Measurements from ENCODE around the gene NCAPG. TPM values are rescaled to one million over a fixed set of nuclear protein-coding genes. Genes with fewer than 3 reads are reported as not detected.

Gene NCAPG
- polyA plus RNA-seq, 3 donors: not detected

DNA sequence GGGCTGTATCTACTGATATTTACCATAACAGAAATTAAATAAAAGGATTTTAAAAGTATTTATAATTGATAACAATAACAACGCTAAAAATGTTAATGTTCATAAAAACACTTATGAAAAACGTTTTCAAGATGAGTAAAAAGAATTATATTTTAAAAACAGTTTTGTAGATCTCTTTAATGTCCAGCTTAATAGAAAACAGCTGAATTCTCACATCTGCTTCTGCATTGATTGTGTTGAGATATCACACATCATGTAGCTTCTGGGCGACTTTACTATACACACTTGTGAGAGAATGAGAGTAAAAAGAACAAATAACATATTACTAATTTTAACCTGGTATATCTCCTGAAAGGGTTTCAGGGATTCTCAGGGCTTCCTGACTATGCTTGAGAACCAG lies 83.6 kb downstream of the NCAPG start:
- Mint-ChIP-seq H3K27ac (no peak overlapping the region), H3K27me3 (ENCODE audit: low read depth in 3 of 3) (peaks cover 0 to 1% (median 1%) of the 10 kb centered on the region in 3 donors), H3K4me1 (peaks cover 2% of the 10 kb centered on the region), H3K9me3 (peaks cover 0 to 1% (median 0%) of the 10 kb centered on the region in 7 donors), H3K4me3 (no peak overlapping the region), H3K36me3 (peaks cover 14 to 30% of the 10 kb centered on the region in 2 donors)
- H3K27me3 ChIP-seq (ENCODE audit: control insufficient read depth in 2 of 2, insufficient read depth in 2 of 2, low read length in 2 of 2): no peaks in the 10 kb centered on the region
- H3K36me3 ChIP-seq (replicated peaks in 1 of 2; ENCODE audit: control insufficient read depth in 1 of 2, insufficient read depth in 2 of 2, low read length in 2 of 2): peaks cover 2 to 17% of the 10 kb centered on the region in 2 donors
- H2AFZ ChIP-seq (ENCODE audit: insufficient read depth, low read depth, low read length, poor library complexity, severe bottlenecking): no peak overlapping the region
- H3K9ac ChIP-seq (ENCODE audit: insufficient read depth, low read length, poor library complexity, severe bottlenecking): no peak overlapping the region
- H3K79me2 ChIP-seq (ENCODE audit: insufficient read depth, low read length): no peaks in the 10 kb centered on the region
- no peak for TF ChIP-seq CTCF (IDR thresholded peaks at IDR 0.05)
- H3K4me1 ChIP-seq (ENCODE audit: control insufficient read depth in 1 of 2, insufficient read depth in 2 of 2, low read length in 2 of 2): no peaks in the 10 kb centered on the region
- H3K27ac ChIP-seq (ENCODE audit: low read depth in 1 of 2, low read length in 2 of 2): no peak overlapping the region
- no peaks in the 10 kb centered on the region for H3K9me3 ChIP-seq (replicated peaks in 1 of 2; ENCODE audit: control insufficient read depth in 1 of 2, insufficient read depth in 1 of 2, low read length in 2 of 2)
- H3K4me3 ChIP-seq (replicated peaks in 1 of 3; ENCODE audit: low read depth in 2 of 3, low read length in 3 of 3): no peak overlapping the region
- WGBS (ENCODE audit: insufficient coverage): no CpG with 5 or more reads among the region's 3 CpGs
- H3K4me2 ChIP-seq (replicated peaks; ENCODE audit: extremely low read depth, low read length, poor library complexity, severe bottlenecking): no peak overlapping the region
- H4K20me1 ChIP-seq (ENCODE audit: insufficient read depth, low read length): no peaks in the 10 kb centered on the region
- intact Hi-C loops (cut with micrococcal nuclease): no loop called here
- DNase-seq: no peak

Other genes with a start within 250 kb of the NCAPG start
- 100 to 1,000 TPM in 2 of 3 donors, 10 to 100 TPM in 1; 98.3 to 127 (median 108) TPM for gene LAP3, start 233.8 kb upstream of the NCAPG start, polyA plus RNA-seq
- gene MED28, start 196.3 kb upstream of the NCAPG start, polyA plus RNA-seq: 10 to 100 TPM in 2 of 3 donors, 1 to 10 TPM in 1; 8.6 to 46.4 (median 43.5) TPM
- not detected for gene FAM184B, start 29.4 kb upstream of the NCAPG start, polyA plus RNA-seq
- gene DCAF16, start 222 bp upstream of the NCAPG start, polyA plus RNA-seq: 10 to 100 TPM in 1 of 3 donors, 1 to 10 TPM in 2; 4.1 to 14.5 (median 4.6) TPM
- gene LCORL, start 210.8 kb downstream of the NCAPG start, polyA plus RNA-seq: 10 to 100 TPM in 1 of 3 donors, 1 to 10 TPM in 2; 3.1 to 19.1 (median 9.6) TPM